ENCODE results near the gene EPHA7.

Gene EPHA7

DNA sequence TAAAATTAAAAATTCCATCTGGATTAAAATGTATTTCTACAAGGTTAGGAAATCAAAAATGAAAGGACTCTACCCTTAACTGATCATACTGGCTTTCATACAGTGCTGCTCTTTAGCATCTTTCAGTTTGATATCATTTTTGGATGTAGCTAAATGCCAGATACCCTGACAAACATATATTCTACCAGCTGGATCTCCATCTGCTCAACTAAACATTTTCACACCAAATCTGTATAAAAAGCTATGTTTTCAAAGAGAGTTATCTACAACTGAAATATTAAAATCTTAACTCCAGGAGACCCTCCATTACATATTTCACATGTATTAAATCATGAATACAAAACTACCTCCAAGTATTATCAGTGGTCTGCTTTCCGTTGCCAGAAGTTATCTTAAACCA lies 95.7 kb downstream of the EPHA7 start:
- no peak for DNase-seq
- Histone ChIP-seq H3K4me3 (ENCODE audit: low read depth, low read length) (no peak overlapping the region), H3K27me3 (replicated peaks) (no peaks in the 10 kb centered on the region), H3K27ac (no peak overlapping the region), H3K36me3 (replicated peaks) (no peaks in the 10 kb centered on the region)
- in situ Hi-C loops (cut with HindIII; ENCODE audit: low pct_ligation_motif_present, low sequenced_read_pairs): no loop called here
- TF ChIP-seq CTCF (IDR thresholded peaks at IDR 0.05; ENCODE audit: low read depth, low read length, missing control alignments): no peak

DNA sequence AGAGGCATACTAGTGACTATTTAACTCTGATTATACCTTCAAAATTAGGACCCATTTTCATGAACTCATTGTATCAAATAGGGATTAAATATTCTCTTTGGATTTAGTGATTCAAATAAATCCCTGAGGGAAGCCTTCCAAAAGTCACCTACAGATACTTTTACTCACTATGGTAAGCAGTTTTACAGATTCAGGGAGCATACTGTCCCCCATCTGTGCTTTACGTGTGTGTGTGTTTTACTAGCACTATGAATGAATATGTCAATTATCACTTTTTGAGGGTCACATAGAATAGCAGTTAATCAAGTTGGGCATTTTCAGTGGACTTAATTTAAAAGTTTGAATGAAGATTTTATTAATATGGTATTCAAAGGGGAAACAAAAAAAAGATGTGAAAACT lies 96.7 kb downstream of the EPHA7 start:
- Histone ChIP-seq H3K36me3 (replicated peaks) (no peaks in the 10 kb centered on the region), H3K4me3 (ENCODE audit: low read depth, low read length) (no peak overlapping the region), H3K27me3 (replicated peaks) (no peaks in the 10 kb centered on the region), H3K27ac (no peak overlapping the region)
- in situ Hi-C loops (cut with HindIII; ENCODE audit: low pct_ligation_motif_present, low sequenced_read_pairs): no loop called here
- no peak for DNase-seq
- TF ChIP-seq CTCF (IDR thresholded peaks at IDR 0.05; ENCODE audit: low read depth, low read length, missing control alignments): no peak

DNA sequence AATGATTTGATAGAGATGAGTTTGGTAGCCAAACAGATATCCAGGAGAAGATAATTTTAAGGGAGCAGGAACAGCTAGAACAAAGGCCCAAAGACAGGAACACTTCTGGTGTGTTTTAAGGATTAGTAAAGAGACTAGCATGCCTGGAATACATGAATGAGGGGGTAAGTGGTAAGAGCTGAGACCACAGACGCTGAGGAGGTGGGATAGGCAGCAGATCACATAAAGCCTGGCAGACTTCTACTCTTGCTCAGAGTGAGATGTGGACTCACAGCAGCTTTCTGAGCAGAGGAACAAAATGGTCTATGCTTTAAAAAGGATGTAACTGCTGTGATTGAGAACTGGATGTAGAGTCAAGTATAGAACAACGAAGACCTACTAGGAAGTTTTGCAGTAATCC lies 100.1 kb downstream of the EPHA7 start:
- in situ Hi-C loops (cut with HindIII; ENCODE audit: low pct_ligation_motif_present, low sequenced_read_pairs): no loop called here
- H3K36me3 ChIP-seq (replicated peaks): no peaks in the 10 kb centered on the region
- TF ChIP-seq CTCF (IDR thresholded peaks at IDR 0.05; ENCODE audit: low read depth, low read length, missing control alignments): no peak
- DNase-seq: no peak
- no peaks in the 10 kb centered on the region for H3K27me3 ChIP-seq (replicated peaks)
- no peak overlapping the region for H3K4me3 ChIP-seq (ENCODE audit: low read depth, low read length)
- H3K27ac ChIP-seq: no peak overlapping the region

- Histone ChIP-seq H3K4me3 (ENCODE audit: low read depth, low read length) (no peak overlapping the region), H3K36me3 (replicated peaks) (no peaks in the 10 kb centered on the region), H3K27me3 (replicated peaks) (no peaks in the 10 kb centered on the region), H3K27ac (no peak overlapping the region)
- in situ Hi-C loops (cut with HindIII; ENCODE audit: low pct_ligation_motif_present, low sequenced_read_pairs): no loop called here
- no peak for DNase-seq
- no peak for TF ChIP-seq CTCF (IDR thresholded peaks at IDR 0.05; ENCODE audit: low read depth, low read length, missing control alignments)
These were observed 101.2 kb downstream of the EPHA7 start for GRCh38 chr6:93318121-93318520.

DNA sequence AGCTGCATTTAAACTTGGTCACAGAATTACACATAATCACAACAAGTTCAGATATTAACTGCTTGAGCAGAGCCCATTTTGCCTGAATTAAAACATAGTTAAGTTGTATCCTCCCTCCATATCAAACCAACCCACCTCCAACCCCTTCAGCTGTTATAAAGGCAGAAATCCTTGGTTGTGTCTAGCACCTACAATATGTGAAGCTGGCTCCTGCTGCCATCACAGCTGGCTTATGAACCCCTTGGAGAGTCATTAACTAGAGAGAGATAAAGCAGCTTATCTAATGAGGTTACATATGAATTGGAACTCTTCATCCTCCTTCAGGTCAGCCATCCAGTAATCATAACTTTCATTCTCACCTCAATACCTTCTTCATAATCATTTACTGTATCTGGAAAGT lies 101.8 kb downstream of the EPHA7 start:
- Histone ChIP-seq H3K27me3 (replicated peaks) (no peaks in the 10 kb centered on the region), H3K4me3 (ENCODE audit: low read depth, low read length) (no peak overlapping the region), H3K27ac (no peak overlapping the region), H3K36me3 (replicated peaks) (no peaks in the 10 kb centered on the region)
- no peak for TF ChIP-seq CTCF (IDR thresholded peaks at IDR 0.05; ENCODE audit: low read depth, low read length, missing control alignments)
- no peak for DNase-seq
- in situ Hi-C loops (cut with HindIII; ENCODE audit: low pct_ligation_motif_present, low sequenced_read_pairs): no loop called here
